NCI-H1694 (cell line): ENCODE data around the gene GTPBP1.

Source experiments
- DNase-seq: peaks from one replicate; lab custom pipeline; 2025; lab: John Stamatoyannopoulos, UW

Gene GTPBP1

GRCh38 chr22:38704654-38705234 is 1.0 kb upstream of the GTPBP1 start:
- no peak for DNase-seq

GRCh38 chr22:38706101-38706900 is 557 bp downstream of the GTPBP1 start:
- DNase-seq, result no peak

GRCh38 chr22:38706901-38707195 is 1.1 kb downstream of the GTPBP1 start:
- DNase-seq, result no peak

- DNase-seq, result no peak
Observed at GRCh38 chr22:38707346-38707745, 1.6 kb downstream of the GTPBP1 start.

GRCh38 chr22:38707984-38708383 is 2.2 kb downstream of the GTPBP1 start:
- no peak for DNase-seq

- DNase-seq, result no peak
Observed at GRCh38 chr22:38709306-38709705, 3.6 kb downstream of the GTPBP1 start.

GRCh38 chr22:38710351-38710750 is 4.6 kb downstream of the GTPBP1 start:
- DNase-seq, result no peak

GRCh38 chr22:38710866-38711265 is 5.1 kb downstream of the GTPBP1 start:
- DNase-seq, result no peak

- no peak for DNase-seq
Observed at GRCh38 chr22:38712486-38713207, 6.9 kb downstream of the GTPBP1 start.

GRCh38 chr22:38713921-38714320 is 8.2 kb downstream of the GTPBP1 start:
- DNase-seq, result no peak

- DNase-seq, result no peak
Observed at GRCh38 chr22:38715176-38715764, 9.5 kb downstream of the GTPBP1 start.

- no peak for DNase-seq
Observed at GRCh38 chr22:38715852-38716251, 10.1 kb downstream of the GTPBP1 start.

GRCh38 chr22:38716271-38716670 is 10.5 kb downstream of the GTPBP1 start:
- DNase-seq, result no peak

GRCh38 chr22:38716826-38717225 is 11.1 kb downstream of the GTPBP1 start:
- DNase-seq, result no peak

- no peak for DNase-seq
Observed at GRCh38 chr22:38717244-38717643, 11.5 kb downstream of the GTPBP1 start.

GRCh38 chr22:38718414-38718813 is 12.7 kb downstream of the GTPBP1 start:
- DNase-seq, result no peak

- DNase-seq, result no peak
Observed at GRCh38 chr22:38719196-38719595, 13.5 kb downstream of the GTPBP1 start.

- DNase-seq, result no peak
Observed at GRCh38 chr22:38720350-38720749, 14.6 kb downstream of the GTPBP1 start.

GRCh38 chr22:38721551-38721950 is 15.8 kb downstream of the GTPBP1 start:
- no peak for DNase-seq

- no peak for DNase-seq
Observed at GRCh38 chr22:38724176-38724575, 18.4 kb downstream of the GTPBP1 start.

- peak; percentile 55 for DNase-seq
Observed at GRCh38 chr22:38724926-38725571, 19.3 kb downstream of the GTPBP1 start.

- DNase-seq, result no peak
Observed at GRCh38 chr22:38725900-38726655, 20.3 kb downstream of the GTPBP1 start.
